ENCODE results near the gene RPL13A. TPM values are rescaled to one million over a fixed set of nuclear protein-coding genes. Genes with fewer than 3 reads are reported as not detected.

Gene RPL13A
- total and polyA plus RNA-seq, 4 donors, result 1,716 to 4,797 (median 2,674) TPM

DNA sequence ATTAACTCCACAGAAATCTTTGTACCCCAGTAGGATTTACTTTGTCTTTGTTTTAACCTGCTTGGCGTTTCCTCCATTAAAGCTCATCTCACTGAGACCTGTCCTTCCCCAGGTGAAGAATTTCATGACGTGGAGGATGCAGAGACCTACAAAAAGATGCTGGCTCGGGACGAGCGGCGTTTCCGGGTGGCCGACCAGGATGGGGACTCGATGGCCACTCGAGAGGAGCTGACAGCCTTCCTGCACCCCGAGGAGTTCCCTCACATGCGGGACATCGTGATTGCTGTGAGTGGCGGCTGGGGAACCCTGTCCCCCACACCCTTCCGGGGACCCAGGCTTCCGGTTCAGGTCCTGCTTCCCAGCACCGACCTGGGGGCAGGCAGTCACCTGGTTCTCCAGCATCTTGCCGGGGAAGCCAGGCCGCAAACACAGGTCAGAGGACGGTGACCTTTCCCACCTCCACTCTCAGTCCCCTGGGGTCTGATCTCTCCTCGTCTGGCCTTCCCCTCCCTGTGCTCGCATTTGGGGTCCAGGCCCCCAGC lies 49.6 kb downstream of the RPL13A start:
- no peaks in the 10 kb centered on the region for H3K4me1 ChIP-seq (ENCODE audit: control insufficient read depth in 1 of 2, insufficient read depth in 2 of 2, low read length in 2 of 2)
- 89 to 91% methylated on average over 20 to 22 of the region's 22 CpGs for WGBS, 2 donors
- H3K4me3 ChIP-seq (ENCODE audit: low read length in 2 of 2), result no peak overlapping the region
- no peaks in the 10 kb centered on the region for H3K27me3 ChIP-seq (ENCODE audit: control insufficient read depth in 1 of 2, insufficient read depth in 2 of 2, low read length in 1 of 2)
- H3K27ac ChIP-seq (ENCODE audit: low read depth in 1 of 2, low read length in 2 of 2), result no peak overlapping the region
- peaks cover 0 to 3% of the 10 kb centered on the region in 2 donors for H3K36me3 ChIP-seq (ENCODE audit: control insufficient read depth in 1 of 2, insufficient read depth in 2 of 2, low read length in 1 of 2)
- intact Hi-C loops (cut with DNase I), result no loop called here
- DNase-seq (no peak), ATAC-seq (ENCODE audit: low FRiP score) (no peak)
- H3K9me3 ChIP-seq (ENCODE audit: control insufficient read depth, low read length), result no peaks in the 10 kb centered on the region

- DNase-seq (no peak), ATAC-seq (ENCODE audit: low FRiP score) (no peak)
- H3K4me1 ChIP-seq (ENCODE audit: control insufficient read depth in 1 of 2, insufficient read depth in 2 of 2, low read length in 2 of 2), result no peaks in the 10 kb centered on the region
- no peaks in the 10 kb centered on the region for H3K27me3 ChIP-seq (ENCODE audit: control insufficient read depth in 1 of 2, insufficient read depth in 2 of 2, low read length in 1 of 2)
- H3K27ac ChIP-seq (ENCODE audit: low read depth in 1 of 2, low read length in 2 of 2), result no peak overlapping the region
- no peaks in the 10 kb centered on the region for H3K9me3 ChIP-seq (ENCODE audit: control insufficient read depth, low read length)
- intact Hi-C loops (cut with DNase I), result no loop called here
- no peak overlapping the region for H3K4me3 ChIP-seq (ENCODE audit: low read length in 2 of 2)
- H3K36me3 ChIP-seq (ENCODE audit: control insufficient read depth in 1 of 2, insufficient read depth in 2 of 2, low read length in 1 of 2), result peaks cover 0 to 4% of the 10 kb centered on the region in 2 donors
- 83 to 87% methylated on average over 5 of the region's 5 CpGs for WGBS, 2 donors
Observed at GRCh38 chr19:49538643-49539042, 51.2 kb downstream of the RPL13A start.

DNA sequence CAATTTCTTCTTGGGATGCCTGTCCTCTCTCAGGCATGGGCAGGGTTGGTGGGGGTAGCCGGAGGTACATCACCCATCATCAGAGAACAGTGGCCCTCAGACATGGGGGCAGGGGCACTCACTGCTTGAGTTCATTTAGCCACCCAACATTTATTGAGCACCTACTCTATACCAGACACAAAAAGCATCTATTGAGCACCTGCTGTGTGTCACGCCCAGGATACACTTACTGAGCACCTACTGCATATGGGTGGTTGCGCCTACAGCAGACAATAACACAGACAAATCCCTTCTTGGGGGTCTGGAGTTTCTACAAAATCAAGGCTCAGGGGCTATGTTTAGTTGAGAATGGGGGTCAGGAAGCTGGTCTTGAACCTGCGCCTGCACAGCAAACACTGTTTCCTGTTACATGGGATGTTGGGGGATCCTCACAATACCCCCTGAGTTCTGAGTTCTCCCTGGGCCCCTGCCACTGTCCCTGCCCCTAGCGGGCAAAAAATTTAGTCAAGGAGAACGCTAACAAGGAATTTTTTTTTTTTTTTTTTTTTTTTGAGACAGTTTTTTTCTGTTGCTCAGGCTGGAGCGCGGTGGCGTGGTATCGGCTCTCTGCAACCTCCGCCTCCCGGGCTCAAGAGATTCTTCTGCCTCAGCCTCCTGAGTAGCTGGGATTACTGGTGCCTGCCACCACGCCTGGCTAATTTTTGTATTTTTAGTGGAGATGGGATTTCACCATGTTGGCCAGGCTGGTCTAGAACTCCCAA lies 52.0 kb downstream of the RPL13A start:
- DNase-seq, result no peak
- no peak for ATAC-seq (ENCODE audit: low FRiP score)
- Histone ChIP-seq H3K27me3 (ENCODE audit: control insufficient read depth in 1 of 2, insufficient read depth in 2 of 2, low read length in 1 of 2) (no peaks in the 10 kb centered on the region), H3K27ac (ENCODE audit: low read depth in 1 of 2, low read length in 2 of 2) (no peak overlapping the region), H3K36me3 (ENCODE audit: control insufficient read depth in 1 of 2, insufficient read depth in 2 of 2, low read length in 1 of 2) (peaks cover 0 to 4% of the 10 kb centered on the region in 2 donors), H3K4me3 (ENCODE audit: low read length in 2 of 2) (no peak overlapping the region), H3K4me1 (ENCODE audit: control insufficient read depth in 1 of 2, insufficient read depth in 2 of 2, low read length in 2 of 2) (no peaks in the 10 kb centered on the region), H3K9me3 (ENCODE audit: control insufficient read depth, low read length) (no peaks in the 10 kb centered on the region)
- intact Hi-C loops (cut with DNase I), result no loop called here
- 89 to 91% methylated on average over 13 of the region's 13 CpGs for WGBS, 2 donors

Small RNA genes lying within 50 kb of the gene (microRNA-seq; reads per million reads assigned to microRNA genes)
- 228 to 315 reads per million in 2 donors for gene MIR150

Other genes starting within 250 kb of the RPL13A start
- gene SLC6A16, start 162.4 kb upstream of the RPL13A start, total RNA-seq, result 1 to 10 TPM; 3.0 to 4.6 TPM
- 10 to 100 TPM in 1 of 2 donors, 1 to 10 TPM in 1; 2.4 to 12.9 TPM for gene SLC6A16, start 162.4 kb upstream of the RPL13A start, polyA plus RNA-seq
- gene CD37, start 152.2 kb upstream of the RPL13A start, total RNA-seq, result 10 to 100 TPM; 18.3 to 40.1 TPM
- gene CD37, start 152.2 kb upstream of the RPL13A start, polyA plus RNA-seq, result 10 to 100 TPM in 1 of 2 donors, 1 to 10 TPM in 1; 5.2 to 10.8 TPM
- gene TEAD2, start 125.2 kb upstream of the RPL13A start, total RNA-seq, result 10 to 100 TPM; 41.3 to 48.8 TPM
- gene TEAD2, start 125.2 kb upstream of the RPL13A start, polyA plus RNA-seq, result 10 to 100 TPM; 17.7 to 43.3 TPM
- under 1 TPM in 1 of 2 donors, not detected in 1; 0.69 TPM for gene DKKL1, start 123.7 kb upstream of the RPL13A start, total RNA-seq
- gene DKKL1, start 123.7 kb upstream of the RPL13A start, polyA plus RNA-seq, result not detected
- not detected for gene KASH5, start 99.4 kb upstream of the RPL13A start, total RNA-seq
- not detected for gene KASH5, start 99.4 kb upstream of the RPL13A start, polyA plus RNA-seq
- gene PTH2, start 64.2 kb upstream of the RPL13A start, total RNA-seq, result not detected
- not detected for gene PTH2, start 64.2 kb upstream of the RPL13A start, polyA plus RNA-seq
- gene GFY, start 62.2 kb upstream of the RPL13A start, total RNA-seq, result not detected
- not detected for gene GFY, start 62.2 kb upstream of the RPL13A start, polyA plus RNA-seq
- gene SLC17A7, start 46.1 kb upstream of the RPL13A start, total RNA-seq, result 1 to 10 TPM; 1.0 to 4.7 TPM
- gene SLC17A7, start 46.1 kb upstream of the RPL13A start, polyA plus RNA-seq, result under 1 TPM; 0.15 to 0.50 TPM
- 10 to 100 TPM; 45.0 to 74.7 TPM for gene PIH1D1, start 35.8 kb upstream of the RPL13A start, total RNA-seq
- 100 to 1,000 TPM in 1 of 2 donors, 10 to 100 TPM in 1; 53.7 to 124 TPM for gene PIH1D1, start 35.8 kb upstream of the RPL13A start, polyA plus RNA-seq
- gene ALDH16A1, start 34.4 kb upstream of the RPL13A start, total RNA-seq, result 10 to 100 TPM; 17.1 to 23.7 TPM
- gene ALDH16A1, start 34.4 kb upstream of the RPL13A start, polyA plus RNA-seq, result 10 to 100 TPM in 1 of 2 donors, 1 to 10 TPM in 1; 4.8 to 62.4 TPM
- 10 to 100 TPM in 1 of 2 donors, 1 to 10 TPM in 1; 6.3 to 17.6 TPM for gene FLT3LG, start 13.4 kb upstream of the RPL13A start, total RNA-seq
- gene FLT3LG, start 13.4 kb upstream of the RPL13A start, polyA plus RNA-seq, result 10 to 100 TPM; 15.9 to 36.0 TPM
- 1,000 to 10,000 TPM; 1,366 to 1,509 TPM for gene RPS11, start 8.8 kb downstream of the RPL13A start, total RNA-seq
- gene RPS11, start 8.8 kb downstream of the RPL13A start, polyA plus RNA-seq, result 1,000 to 10,000 TPM; 4,943 to 7,722 TPM
- gene FCGRT, start 25.1 kb downstream of the RPL13A start, total RNA-seq, result 100 to 1,000 TPM; 204 to 287 TPM
- gene FCGRT, start 25.1 kb downstream of the RPL13A start, polyA plus RNA-seq, result 100 to 1,000 TPM; 146 to 162 TPM
- 10 to 100 TPM; 82.6 to 90.2 TPM for gene RCN3, start 40.4 kb downstream of the RPL13A start, total RNA-seq
- gene RCN3, start 40.4 kb downstream of the RPL13A start, polyA plus RNA-seq, result 100 to 1,000 TPM in 1 of 2 donors, 10 to 100 TPM in 1; 50.5 to 165 TPM
- 10 to 100 TPM; 38.8 to 40.5 TPM for gene NOSIP, start 92.9 kb downstream of the RPL13A start, total RNA-seq
- 100 to 1,000 TPM in 1 of 2 donors, 10 to 100 TPM in 1; 52.5 to 135 TPM for gene NOSIP, start 92.9 kb downstream of the RPL13A start, polyA plus RNA-seq
- gene PRRG2, start 93.7 kb downstream of the RPL13A start, total RNA-seq, result 1 to 10 TPM in 1 of 2 donors, under 1 TPM in 1; 0.49 to 1.2 TPM
- 1 to 10 TPM in 1 of 2 donors, not detected in 1; 4.1 TPM for gene PRRG2, start 93.7 kb downstream of the RPL13A start, polyA plus RNA-seq
- gene PRR12, start 103.6 kb downstream of the RPL13A start, total RNA-seq, result 10 to 100 TPM; 20.2 to 31.3 TPM
- gene PRR12, start 103.6 kb downstream of the RPL13A start, polyA plus RNA-seq, result 10 to 100 TPM in 1 of 2 donors, 1 to 10 TPM in 1; 2.6 to 10.1 TPM
- gene RRAS, start 152.5 kb downstream of the RPL13A start, total RNA-seq, result 100 to 1,000 TPM; 139 to 167 TPM
- gene RRAS, start 152.5 kb downstream of the RPL13A start, polyA plus RNA-seq, result 100 to 1,000 TPM; 320 to 407 TPM
- 10 to 100 TPM; 53.0 to 54.5 TPM for gene SCAF1, start 154.6 kb downstream of the RPL13A start, total RNA-seq
- 10 to 100 TPM; 10.1 to 19.0 TPM for gene SCAF1, start 154.6 kb downstream of the RPL13A start, polyA plus RNA-seq
- gene IRF3, start 178.2 kb downstream of the RPL13A start, total RNA-seq, result 10 to 100 TPM; 53.7 to 82.7 TPM
- gene IRF3, start 178.2 kb downstream of the RPL13A start, polyA plus RNA-seq, result 100 to 1,000 TPM in 1 of 2 donors, 10 to 100 TPM in 1; 37.8 to 278 TPM
- gene BCL2L12, start 178.3 kb downstream of the RPL13A start, total RNA-seq, result 10 to 100 TPM in 1 of 2 donors, 1 to 10 TPM in 1; 9.9 to 14.0 TPM
- gene BCL2L12, start 178.3 kb downstream of the RPL13A start, polyA plus RNA-seq, result 10 to 100 TPM in 1 of 2 donors, 1 to 10 TPM in 1; 5.8 to 16.4 TPM
- 10 to 100 TPM; 76.5 to 88.3 TPM for gene PRMT1, start 189.7 kb downstream of the RPL13A start, total RNA-seq
- 100 to 1,000 TPM in 1 of 2 donors, 10 to 100 TPM in 1; 68.5 to 110 TPM for gene PRMT1, start 189.7 kb downstream of the RPL13A start, polyA plus RNA-seq
- 1 to 10 TPM in 1 of 2 donors, under 1 TPM in 1; 0.94 to 4.8 TPM for gene ADM5, start 202.0 kb downstream of the RPL13A start, total RNA-seq
- under 1 TPM; 0.13 to 0.63 TPM for gene ADM5, start 202.0 kb downstream of the RPL13A start, polyA plus RNA-seq
- 10 to 100 TPM in 1 of 2 donors, 1 to 10 TPM in 1; 6.5 to 24.4 TPM for gene CPT1C, start 203.5 kb downstream of the RPL13A start, total RNA-seq
- 1 to 10 TPM; 1.9 to 5.7 TPM for gene CPT1C, start 203.5 kb downstream of the RPL13A start, polyA plus RNA-seq